HFF-Myc (cell line): ENCODE measurements around the gene AP4M1.

Source experiments
- DNase-seq: peaks from one replicate; pipeline ENCODE4 v3.0.0-alpha.2; 2011; ENCODE audit warnings: low read depth; ENCODE audit errors: extremely low read depth
- H3K4me3 ChIP-seq: replicated peaks from 2 replicates; pipeline ENCODE4 v1.5.1; 2011; ENCODE audit warnings: low read depth, mild to moderate bottlenecking, control low read depth, low read length
- CTCF ChIP-seq: IDR thresholded peaks from 2 replicates; pipeline ENCODE4 v1.5.1; 2012; ENCODE audit warnings: mild to moderate bottlenecking, low read depth, low read length, control low read depth; ENCODE audit errors: missing control alignments

AP4M1 gene

GRCh38 chr7:100154651-100155491 lies 53.4 kb downstream of the AP4M1 start:
- DNase-seq: no peak
- TF ChIP-seq CTCF: no peak
- no peak overlapping the region for H3K4me3 ChIP-seq

DNA sequence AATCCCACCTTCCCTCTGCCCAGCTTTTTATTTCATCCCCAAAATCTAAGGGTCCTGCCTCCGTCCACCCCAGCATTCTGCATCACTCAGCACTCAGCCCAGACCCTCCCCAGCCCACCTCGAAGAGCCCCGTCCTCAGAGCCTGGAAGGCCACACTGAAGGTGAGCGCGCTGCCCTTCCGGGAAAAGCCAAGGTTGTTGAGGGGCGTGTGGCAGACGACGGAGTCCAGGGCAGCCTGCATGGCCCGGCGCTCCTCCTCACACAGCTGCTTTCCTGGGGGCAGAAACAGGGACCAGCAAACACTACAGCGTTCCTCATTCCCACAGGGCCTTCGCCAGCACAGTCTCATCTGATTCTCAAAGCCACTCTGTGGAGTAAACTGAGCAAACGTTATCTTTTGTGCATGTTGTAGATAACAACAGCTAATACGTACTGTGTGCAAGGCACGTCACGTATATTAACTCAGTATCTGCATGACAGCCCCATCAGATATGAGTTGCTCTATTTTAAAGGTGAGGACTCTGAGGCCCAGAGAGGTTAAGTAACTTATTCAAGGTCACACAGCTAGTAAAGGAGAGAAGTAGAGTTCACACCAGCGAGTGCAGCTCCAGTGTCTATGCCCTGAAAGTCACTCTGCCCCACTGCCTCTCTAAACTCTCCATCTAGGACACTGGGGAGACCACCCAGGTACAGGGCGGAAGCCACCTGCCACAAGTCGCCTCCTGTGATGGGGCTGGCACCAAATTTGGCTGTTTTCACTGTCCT lies 54.3 kb downstream of the AP4M1 start:
- H3K4me3 ChIP-seq: no peak overlapping the region
- DNase-seq: no peak

GRCh38 chr7:100156331-100157068 lies 55.1 kb downstream of the AP4M1 start:
- peak overlapping the region; percentile 76 for H3K4me3 ChIP-seq
- DNase-seq: no peak
- no peak for TF ChIP-seq CTCF

More for the DNA sequence above, 54.3 kb downstream of the AP4M1 start:
- no peak for TF ChIP-seq CTCF

- no peak for TF ChIP-seq CTCF
- H3K4me3 ChIP-seq: peak overlapping the region; percentile 76
- no peak for DNase-seq
Observed at GRCh38 chr7:100157069-100157333, 55.6 kb downstream of the AP4M1 start.

DNA sequence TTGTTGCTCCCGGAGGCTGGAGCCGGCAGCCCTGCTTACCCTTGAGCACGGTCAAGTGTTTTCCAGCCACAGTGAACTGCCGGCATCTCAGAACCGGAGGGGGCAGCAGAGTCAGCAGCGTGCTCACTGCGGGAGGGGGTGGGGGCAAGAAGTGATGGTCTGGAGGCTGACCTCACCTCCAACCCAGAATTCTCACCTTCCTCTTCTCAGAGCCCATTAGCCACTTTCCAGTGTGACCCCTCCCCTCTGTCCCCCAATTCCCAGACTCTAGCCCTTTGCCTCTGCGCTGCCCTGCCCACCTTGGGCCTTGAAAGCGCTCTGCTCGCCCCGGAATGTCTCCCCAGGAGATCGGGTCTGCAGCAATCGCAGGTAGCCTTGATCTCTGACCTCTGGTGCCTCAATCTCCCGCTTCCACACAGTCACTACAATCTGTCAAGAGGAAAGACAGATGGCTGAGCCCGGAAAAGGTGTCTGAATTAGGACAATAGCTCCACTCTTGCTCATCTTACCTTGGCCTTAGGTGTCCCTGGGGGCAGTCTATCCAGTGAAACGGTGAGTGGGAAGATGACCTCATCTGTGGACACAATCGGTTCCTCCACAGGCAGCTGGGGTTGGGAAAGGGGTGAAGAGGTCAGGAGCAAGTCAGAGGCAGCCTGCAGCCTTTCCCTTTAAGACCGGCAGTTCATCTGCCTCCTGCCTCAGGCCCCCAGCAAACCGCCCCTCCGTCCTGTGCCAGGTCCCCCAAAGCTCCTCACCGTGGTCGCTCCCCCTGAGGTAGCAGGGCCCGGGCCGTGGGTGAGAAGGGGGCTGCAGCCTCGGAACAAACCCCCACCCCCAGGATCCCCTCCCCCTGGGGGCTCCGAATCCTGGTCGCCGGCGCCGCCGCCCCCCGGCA lies 56.1 kb downstream of the AP4M1 start:
- TF ChIP-seq CTCF: peak; percentile 13
- no peak for DNase-seq
- H3K4me3 ChIP-seq: peak overlapping the region; percentile 76
